ENCODE data around the gene MYO5C. TPM values are rescaled to one million over a fixed set of nuclear protein-coding genes. Genes with fewer than 3 reads are reported as not detected.

The MYO5C gene
- total and polyA plus RNA-seq, 2 of the 4 experiments (the other 2 are of a cell fraction): under 0.01 to 0.03 TPM

- TF ChIP-seq, protein P1, sequence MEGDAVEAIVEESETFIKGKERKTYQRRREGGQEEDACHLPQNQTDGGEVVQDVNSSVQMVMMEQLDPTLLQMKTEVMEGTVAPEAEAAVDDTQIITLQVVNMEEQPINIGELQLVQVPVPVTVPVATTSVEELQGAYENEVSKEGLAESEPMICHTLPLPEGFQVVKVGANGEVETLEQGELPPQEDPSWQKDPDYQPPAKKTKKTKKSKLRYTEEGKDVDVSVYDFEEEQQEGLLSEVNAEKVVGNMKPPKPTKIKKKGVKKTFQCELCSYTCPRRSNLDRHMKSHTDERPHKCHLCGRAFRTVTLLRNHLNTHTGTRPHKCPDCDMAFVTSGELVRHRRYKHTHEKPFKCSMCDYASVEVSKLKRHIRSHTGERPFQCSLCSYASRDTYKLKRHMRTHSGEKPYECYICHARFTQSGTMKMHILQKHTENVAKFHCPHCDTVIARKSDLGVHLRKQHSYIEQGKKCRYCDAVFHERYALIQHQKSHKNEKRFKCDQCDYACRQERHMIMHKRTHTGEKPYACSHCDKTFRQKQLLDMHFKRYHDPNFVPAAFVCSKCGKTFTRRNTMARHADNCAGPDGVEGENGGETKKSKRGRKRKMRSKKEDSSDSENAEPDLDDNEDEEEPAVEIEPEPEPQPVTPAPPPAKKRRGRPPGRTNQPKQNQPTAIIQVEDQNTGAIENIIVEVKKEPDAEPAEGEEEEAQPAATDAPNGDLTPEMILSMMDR (conservative IDR thresholded peaks at IDR 0.05; ENCODE audit: low read depth, low read length): no peak
- TF ChIP-seq BHLHE40 (IDR thresholded peaks at IDR 0.05; ENCODE audit: low read depth, low read length) (no peak), RCOR1 (IDR thresholded peaks at IDR 0.05; ENCODE audit: insufficient replicate concordance, low read length) (no peak), NFE2L2 (IDR thresholded peaks at IDR 0.05; ENCODE audit: low read depth, low read length) (no peak), MAZ (IDR thresholded peaks at IDR 0.05; ENCODE audit: borderline replicate concordance, low read depth, low read length) (no peak), SMC3 (IDR thresholded peaks at IDR 0.05; ENCODE audit: low read depth, low read length) (no peak), CEBPB (IDR thresholded peaks at IDR 0.05; ENCODE audit: low read depth, low read length) (no peak), RFX5 (IDR thresholded peaks at IDR 0.05; ENCODE audit: low read depth, low read length) (no peak), POLR2A (IDR thresholded peaks at IDR 0.05; ENCODE audit: low read depth, low read length) (no peak), RAD21 (IDR thresholded peaks at IDR 0.05; ENCODE audit: low read length) (no peak), CHD1 (IDR thresholded peaks at IDR 0.05; ENCODE audit: low read depth, low read length) (no peak), FOS (IDR thresholded peaks at IDR 0.05; ENCODE audit: low read depth, low read length) (no peak)
- TF ChIP-seq, protein P2, sequence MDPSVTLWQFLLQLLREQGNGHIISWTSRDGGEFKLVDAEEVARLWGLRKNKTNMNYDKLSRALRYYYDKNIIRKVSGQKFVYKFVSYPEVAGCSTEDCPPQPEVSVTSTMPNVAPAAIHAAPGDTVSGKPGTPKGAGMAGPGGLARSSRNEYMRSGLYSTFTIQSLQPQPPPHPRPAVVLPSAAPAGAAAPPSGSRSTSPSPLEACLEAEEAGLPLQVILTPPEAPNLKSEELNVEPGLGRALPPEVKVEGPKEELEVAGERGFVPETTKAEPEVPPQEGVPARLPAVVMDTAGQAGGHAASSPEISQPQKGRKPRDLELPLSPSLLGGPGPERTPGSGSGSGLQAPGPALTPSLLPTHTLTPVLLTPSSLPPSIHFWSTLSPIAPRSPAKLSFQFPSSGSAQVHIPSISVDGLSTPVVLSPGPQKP (IDR thresholded peaks at IDR 0.05; ENCODE audit: borderline replicate concordance, low read depth, low read length): no peak
- TF ChIP-seq, protein P3, sequence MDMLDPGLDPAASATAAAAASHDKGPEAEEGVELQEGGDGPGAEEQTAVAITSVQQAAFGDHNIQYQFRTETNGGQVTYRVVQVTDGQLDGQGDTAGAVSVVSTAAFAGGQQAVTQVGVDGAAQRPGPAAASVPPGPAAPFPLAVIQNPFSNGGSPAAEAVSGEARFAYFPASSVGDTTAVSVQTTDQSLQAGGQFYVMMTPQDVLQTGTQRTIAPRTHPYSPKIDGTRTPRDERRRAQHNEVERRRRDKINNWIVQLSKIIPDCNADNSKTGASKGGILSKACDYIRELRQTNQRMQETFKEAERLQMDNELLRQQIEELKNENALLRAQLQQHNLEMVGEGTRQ (IDR thresholded peaks at IDR 0.05; ENCODE audit: low read depth, low read length): no peak
- Histone ChIP-seq H2AK9ac (replicated peaks; ENCODE audit: low read depth, low read length, poor library complexity) (no peak overlapping the region), H3K4me1 (ENCODE audit: control insufficient read depth, insufficient read depth, low read length) (peaks cover 3% of the 10 kb centered on the region; the same call in 1 of the 2 replicates), H3K4ac (ENCODE audit: low read depth, low read length) (no peak overlapping the region), H3K79me1 (ENCODE audit: low read depth in 1 of 2, low read length in 2 of 2) (no peaks in the 10 kb centered on the region), H2AFZ (replicated peaks; ENCODE audit: low read length, poor library complexity) (no peak overlapping the region), H3K9me3 (ENCODE audit: control insufficient read depth, insufficient read depth, low read length) (no peaks in the 10 kb centered on the region), H3K56ac (ENCODE audit: extremely low read depth, insufficient read depth, low read length) (no peak overlapping the region), H2BK15ac (ENCODE audit: low read depth, low read length) (no peak overlapping the region), H3K18ac (ENCODE audit: low read depth, low read length) (no peak overlapping the region), H3K9ac (ENCODE audit: low read depth, low read length) (no peak overlapping the region), H3K4me3 (ENCODE audit: insufficient read depth, low read depth, low read length) (no peak overlapping the region), H4K20me1 (ENCODE audit: insufficient read depth, low read length) (no peaks in the 10 kb centered on the region), H3K36me3 (ENCODE audit: control insufficient read depth, insufficient read depth, low read length) (peaks cover 3% of the 10 kb centered on the region), H2BK120ac (ENCODE audit: low read depth, low read length) (no peak overlapping the region; the same call in 1 of the 2 replicates), H3K9me1 (ENCODE audit: insufficient read depth, low read length) (peaks cover 8% of the 10 kb centered on the region), H2BK5ac (ENCODE audit: low read depth, low read length, poor library complexity, severe bottlenecking) (no peak overlapping the region), H4K8ac (ENCODE audit: low read depth in 2 of 2, low read length in 2 of 2) (no peak overlapping the region), H3K27me3 (ENCODE audit: control insufficient read depth, insufficient read depth, low read length) (no peaks in the 10 kb centered on the region), H3K23ac (ENCODE audit: low read depth, low read length) (no peak overlapping the region), H4K5ac (ENCODE audit: low read depth, low read length) (no peak overlapping the region), H2AK5ac (ENCODE audit: low read depth, low read length) (no peak overlapping the region), H4K91ac (ENCODE audit: insufficient read depth, low read depth, low read length) (no peak overlapping the region), H3K14ac (replicated peaks; ENCODE audit: low read depth, low read length) (no peak overlapping the region), H3K4me2 (ENCODE audit: low read depth, low read length) (no peak overlapping the region), H2BK20ac (ENCODE audit: low read depth, low read length) (no peak overlapping the region), H3K27ac (ENCODE audit: insufficient read depth, low read length) (no peak overlapping the region)
- ChIA-PET POLR2A (ENCODE audit: unreplicated experiment) (no interaction called here), CTCF (interaction anchor here (0.7 kb wide), 1 partner anchor 46 kb away, joined by 3 read pairs; no protein-coding TSS in a partner anchor)
- in situ Hi-C loops (cut with MboI; ENCODE audit: low sequenced_read_pairs) (no loop called here), dilution Hi-C loops (cut with HindIII; ENCODE audit: low sequenced_read_pairs, unreplicated experiment) (no loop called here), intact Hi-C loops (cut with micrococcal nuclease) (no loop called here)
- BruUV-seq (replicated peaks): no TSS peak
- DNase-seq: no peak
- 95% methylated on average over 11 of the region's 16 CpGs; no CpG with 5 or more reads in 1 of the 2 experiments for WGBS, 2 experiments (ENCODE audit: extremely low coverage in 2 of 2, insufficient read length in 1 of 2)
- ATAC-seq (ENCODE audit: low read depth): no peak
Observed at GRCh38 chr15:52340093-52340492, 44.5 kb upstream of the MYO5C start.
